B cell (primary cell): ENCODE results near the gene RPL10A. TPM values are rescaled to one million over a fixed set of nuclear protein-coding genes. Genes with fewer than 3 reads are reported as not detected.

Source experiments
- ATAC-seq: fragments of 200-7000 bp; cut with Tn5 transposase; one replicate; pipeline ENCODE4 v1.10.0; 2021; ENCODE audit warnings: low read depth, mild to moderate bottlenecking, moderate number of reproducible peaks, moderate library complexity
- CTCF ChIA-PET: fragments of 350-600 bp; sonication (Branson Sonifier 250); formaldehyde crosslinking; loops from one replicate; lab custom pipeline; 2021; ENCODE audit warnings: antibody characterized with exemption, inconsistent platforms; lab: Charles Lee
- POLR2A ChIA-PET: fragments of 350-600 bp; sonication (Branson Sonifier 250); formaldehyde crosslinking; loops from one replicate; lab custom pipeline; 2021; ENCODE audit warnings: antibody characterized with exemption; lab: Charles Lee
- DNase-seq: peaks from one replicate; pipeline ENCODE4 v3.0.0; 2013
- H2AFZ ChIP-seq: 2 replicates; pipeline ENCODE4 v1.6.1; 2012; ENCODE audit warnings: mild to moderate bottlenecking, low read depth, low read length; ENCODE audit not compliant: insufficient read depth, poor library complexity, severe bottlenecking
- H3K27ac ChIP-seq, 2 donors: 1 replicate in 1 of 2; 2 replicates in 1 of 2; pipeline ENCODE4 v1.5.1; 2012 to 2013; ENCODE audit warnings: low read length in 2 of 2, mild to moderate bottlenecking in 2 of 2, moderate library complexity in 1 of 2
- H3K27me3 ChIP-seq, 4 experiments: fragments of 200-600 bp in 1 of 4; sonication (generic) in 1 of 4; replicated peaks in 1 of 4; 1 replicate in 2 of 4; 2 replicates in 2 of 4; pipeline versions ENCODE4 v1.6.1 to v1.7.0; 2013 to 2016; ENCODE audit warnings: low read length in 3 of 4, mild to moderate bottlenecking in 2 of 4, mixed read lengths in 1 of 4, moderate library complexity in 1 of 4; ENCODE audit not compliant: insufficient read depth in 4 of 4, control insufficient read depth in 3 of 4; ENCODE audit errors: control extremely low read depth in 1 of 4
- H3K36me3 ChIP-seq, 2 experiments: replicated peaks in 1 of 2; 1 replicate in 1 of 2; 2 replicates in 1 of 2; pipeline versions ENCODE4 v1.6.1 to v1.7.1; 2013; ENCODE audit warnings: low read length in 1 of 2; ENCODE audit not compliant: insufficient read depth in 2 of 2, control insufficient read depth in 1 of 2; ENCODE audit errors: control extremely low read depth in 1 of 2, extremely low read depth in 1 of 2
- H3K4me1 ChIP-seq, 2 donors: fragments of 200-600 bp in 1 of 2; sonication (generic) in 1 of 2; 1 replicate in 1 of 2; 2 replicates in 1 of 2; pipeline versions ENCODE4 v1.5.1 to v1.6.1; 2013 to 2017; ENCODE audit warnings: low read length in 2 of 2; ENCODE audit not compliant: control insufficient read depth in 2 of 2, insufficient read depth in 2 of 2
- H3K4me2 ChIP-seq: replicated peaks from 2 replicates; pipeline ENCODE3; 2012; ENCODE audit warnings: mild to moderate bottlenecking, low read depth, low read length; ENCODE audit not compliant: poor library complexity, severe bottlenecking
- H3K4me3 ChIP-seq, 5 experiments: fragments of 200-600 bp in 1 of 5; sonication (generic) in 1 of 5; 1 replicate in 3 of 5; 2 replicates in 2 of 5; pipeline versions ENCODE4 v1.5.1 to v1.7.0; 2011 to 2016; ENCODE audit warnings: low read length in 4 of 5, mild to moderate bottlenecking in 4 of 5, low read depth in 2 of 5, control low read depth in 1 of 5, moderate library complexity in 1 of 5; ENCODE audit not compliant: insufficient read depth in 1 of 5; ENCODE audit errors: control extremely low read depth in 1 of 5, extremely low read depth in 1 of 5
- H3K79me2 ChIP-seq: fragments of 200-600 bp; sonication (generic); one replicate; pipeline ENCODE4 v1.6.0; 2016; ENCODE audit warnings: low read length; ENCODE audit not compliant: control insufficient read depth, insufficient read depth
- H3K9ac ChIP-seq: fragments of 200-600 bp; sonication (generic); 2 replicates; pipeline ENCODE4 v1.6.1; 2017; ENCODE audit warnings: mild to moderate bottlenecking, low read length, moderate library complexity
- H3K9me3 ChIP-seq, 3 donors: one replicate each; pipeline versions ENCODE4 v1.6.1 to v1.7.1; 2013; ENCODE audit warnings: low read length in 2 of 3; ENCODE audit not compliant: control insufficient read depth in 2 of 3, insufficient read depth in 1 of 3; ENCODE audit errors: control extremely low read depth in 1 of 3
- H4K20me1 ChIP-seq: 2 replicates; pipeline ENCODE4 v1.6.0; 2012; ENCODE audit warnings: mild to moderate bottlenecking, low read length; ENCODE audit not compliant: insufficient read depth, control insufficient read depth, poor library complexity, severe bottlenecking
- H3K27ac Mint-ChIP-seq: one replicate; pipeline ENCODE4 v1.8.0; 2021; ENCODE audit warnings: mixed read lengths
- H3K27me3 Mint-ChIP-seq: one replicate; pipeline ENCODE4 v1.8.0; 2021; ENCODE audit warnings: mixed read lengths
- H3K4me1 Mint-ChIP-seq: one replicate; pipeline ENCODE4 v1.8.0; 2021; ENCODE audit warnings: mixed read lengths
- H3K4me3 Mint-ChIP-seq: one replicate; pipeline ENCODE4 v1.8.0; 2021; ENCODE audit warnings: mixed read lengths
- H3K9me3 Mint-ChIP-seq: one replicate; pipeline ENCODE4 v1.8.0; 2022; ENCODE audit warnings: mixed read lengths; ENCODE audit not compliant: insufficient read depth
- CTCF ChIP-seq: fragments of 200-600 bp; IDR thresholded peaks from one replicate; pipeline ENCODE4 v1.8.0; 2022; ENCODE audit warnings: antibody characterized with exemption, mild to moderate bottlenecking
- EZH2 ChIP-seq: IDR thresholded peaks from 2 replicates; pipeline ENCODE4 v1.6.1; 2012; ENCODE audit warnings: borderline replicate concordance, low read depth, mild to moderate bottlenecking, moderate library complexity, low read length; ENCODE audit not compliant: insufficient read depth, poor library complexity, severe bottlenecking
- WGBS: methylation state at CpG from one replicate; pipeline ENCODE4 v1.1.5; 2013; ENCODE audit warnings: missing lambda C conversion rate; ENCODE audit not compliant: insufficient coverage; 5-methylcytosine and 5-hydroxymethylcytosine counted together
- intact Hi-C: fragments of 100-400 bp; cut with micrococcal nuclease; formaldehyde crosslinking; loops from one replicate; pipeline ENCODE4 v1.10.0; 2022
- polyA plus RNA-seq: library from polyadenylated mRNA; depleted of rRNA; stranded (reverse); fragments of >200 nt; gene quantifications from 2 replicates; pipeline ENCODE4 v1.2.3, GENCODE V29; 2012
- total RNA-seq, 2 donors: library from RNA; stranded (reverse); fragments of 120-200 nt in 1 of 2; gene quantifications; 1 replicate in 1 of 2; 2 replicates in 1 of 2; pipeline versions ENCODE4 v1.2.3 to v1.2.4, GENCODE V29; 2013 to 2022

Gene RPL10A
- total and polyA plus RNA-seq, 2 donors (not counting 1 experiment from before 2014, with no cell fraction given): 1,687 to 3,150 TPM

DNA sequence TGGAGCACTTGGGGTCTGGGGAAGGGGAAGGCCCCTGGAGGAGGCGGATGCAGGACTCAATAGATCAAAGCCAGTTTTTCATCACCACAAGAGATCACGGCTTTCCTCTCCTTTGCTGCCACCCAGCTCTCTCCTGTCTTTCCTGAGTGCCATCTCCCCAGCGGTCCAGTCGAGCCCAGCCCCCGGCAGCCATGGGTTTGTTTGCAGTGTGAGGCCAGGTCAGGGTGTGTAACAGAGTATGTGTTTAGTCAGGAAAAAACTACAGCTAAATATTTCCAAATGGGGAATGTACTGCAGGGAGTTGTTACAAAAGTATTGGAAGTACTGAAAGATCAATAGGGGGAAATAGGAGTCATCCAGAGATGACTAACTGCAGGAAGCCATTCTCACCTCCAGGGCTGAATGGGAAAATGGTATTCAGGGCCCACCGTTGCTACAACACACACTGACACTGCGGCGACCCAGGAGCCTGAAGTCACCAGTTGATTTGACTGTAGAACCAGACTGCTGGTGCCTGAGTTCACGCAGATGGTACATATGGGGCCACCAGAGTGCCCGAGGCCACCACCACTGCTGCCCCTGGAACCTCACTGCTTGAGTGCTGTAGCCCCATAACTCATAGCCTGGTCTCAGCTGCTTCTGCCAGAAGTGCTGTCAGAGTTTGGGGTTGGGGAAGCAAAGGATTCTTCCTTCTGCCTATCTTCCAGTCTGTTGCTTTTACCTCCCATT lies 39.6 kb upstream of the RPL10A start:
- CTCF ChIA-PET: interaction anchor here (0.5 kb wide), 1 partner anchor 133 kb away, joined by 3 read pairs; no protein-coding TSS in a partner anchor
- peaks cover 10% of the 10 kb centered on the region for H3K9me3 Mint-ChIP-seq
- Histone ChIP-seq H3K4me2 (no peak overlapping the region), H3K36me3 (peaks cover 0 to 39% of the 10 kb centered on the region in 2 experiments), H3K79me2 (no peaks in the 10 kb centered on the region), H4K20me1 (no peaks in the 10 kb centered on the region), H3K4me3 (no peak overlapping the region), H2AFZ (no peak overlapping the region), H3K4me1 (peaks cover 6 to 10% of the 10 kb centered on the region in 2 donors), H3K9ac (no peak overlapping the region), H3K27ac (no peak overlapping the region), H3K27me3 (no peaks in the 10 kb centered on the region), H3K9me3 (peaks cover 2 to 28% (median 25%) of the 10 kb centered on the region in 3 donors)
- TF ChIP-seq EZH2 (no peak), CTCF (no peak)
- H3K27ac Mint-ChIP-seq: no peak overlapping the region
- 94% methylated on average over 6 of the region's 10 CpGs for WGBS
- ATAC-seq: no peak
- intact Hi-C loops: no loop called here
- no peak for DNase-seq
- H3K27me3 Mint-ChIP-seq: no peaks in the 10 kb centered on the region
- H3K4me1 Mint-ChIP-seq: peaks cover 13% of the 10 kb centered on the region
- H3K4me3 Mint-ChIP-seq: no peak overlapping the region
- POLR2A ChIA-PET: no interaction called here

DNA sequence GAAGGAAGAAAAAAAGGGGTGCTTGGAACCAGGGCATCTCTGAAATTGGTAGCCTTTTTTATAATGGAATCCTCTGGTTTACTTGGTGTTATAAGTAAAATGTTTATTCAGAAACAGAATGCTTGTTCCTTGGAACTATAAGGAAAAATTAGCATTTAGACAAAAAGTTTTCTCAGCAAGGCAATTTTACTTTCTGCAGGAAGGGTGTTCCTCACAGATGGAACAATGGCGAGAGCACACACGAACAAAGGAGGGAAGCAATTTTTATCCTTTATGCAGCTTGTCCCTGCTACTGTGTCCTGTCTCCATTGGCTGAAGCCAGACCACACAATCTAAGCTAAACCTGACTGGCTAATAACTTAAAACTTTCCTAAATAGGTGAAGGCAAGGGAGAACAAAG lies 38.7 kb upstream of the RPL10A start:
- CTCF ChIA-PET: no interaction called here
- no peak overlapping the region for H3K4me2 ChIP-seq
- 100% methylated on average over 2 of the region's 2 CpGs for WGBS

More for the DNA sequence above, 38.7 kb upstream of the RPL10A start:
- H3K9me3 Mint-ChIP-seq: peaks cover 10% of the 10 kb centered on the region
- no peak overlapping the region for H3K4me3 ChIP-seq
- H3K27ac Mint-ChIP-seq: no peak overlapping the region
- POLR2A ChIA-PET: no interaction called here
- H3K4me3 Mint-ChIP-seq: no peak overlapping the region
- peaks cover 2 to 28% (median 25%) of the 10 kb centered on the region in 3 donors for H3K9me3 ChIP-seq
- H3K79me2 ChIP-seq: no peaks in the 10 kb centered on the region
- intact Hi-C loops: no loop called here
- H3K9ac ChIP-seq: no peak overlapping the region
- H4K20me1 ChIP-seq: no peaks in the 10 kb centered on the region
- H3K4me1 ChIP-seq: peaks cover 6 to 10% of the 10 kb centered on the region in 2 donors
- TF ChIP-seq CTCF (no peak), EZH2 (no peak)
- H3K27ac ChIP-seq: no peak overlapping the region
- no peaks in the 10 kb centered on the region for H3K27me3 Mint-ChIP-seq
- DNase-seq (no peak), ATAC-seq (no peak)
- peaks cover 0 to 30% of the 10 kb centered on the region in 2 experiments for H3K36me3 ChIP-seq
- no peak overlapping the region for H2AFZ ChIP-seq
- H3K27me3 ChIP-seq: no peaks in the 10 kb centered on the region
- peaks cover 13% of the 10 kb centered on the region for H3K4me1 Mint-ChIP-seq
